Skeletal muscle cell (primary cell): ENCODE results near the gene XRCC6.
"Not testable (repeated sequence)": the region's sequence is repeated elsewhere in the genome, so short reads cannot be mapped to it uniquely, and the experiment has no call there.

ENCODE experiments used
- DNase-seq: peaks from one replicate; pipeline ENCODE4 v3.0.0-alpha.2; 2010; ENCODE audit warnings: low read depth
- H3K4me3 ChIP-seq: 2 replicates; pipeline ENCODE4 v1.5.1; 2011; ENCODE audit warnings: low read depth, mild to moderate bottlenecking, control low read depth, low read length, moderate library complexity

The XRCC6 gene

DNA sequence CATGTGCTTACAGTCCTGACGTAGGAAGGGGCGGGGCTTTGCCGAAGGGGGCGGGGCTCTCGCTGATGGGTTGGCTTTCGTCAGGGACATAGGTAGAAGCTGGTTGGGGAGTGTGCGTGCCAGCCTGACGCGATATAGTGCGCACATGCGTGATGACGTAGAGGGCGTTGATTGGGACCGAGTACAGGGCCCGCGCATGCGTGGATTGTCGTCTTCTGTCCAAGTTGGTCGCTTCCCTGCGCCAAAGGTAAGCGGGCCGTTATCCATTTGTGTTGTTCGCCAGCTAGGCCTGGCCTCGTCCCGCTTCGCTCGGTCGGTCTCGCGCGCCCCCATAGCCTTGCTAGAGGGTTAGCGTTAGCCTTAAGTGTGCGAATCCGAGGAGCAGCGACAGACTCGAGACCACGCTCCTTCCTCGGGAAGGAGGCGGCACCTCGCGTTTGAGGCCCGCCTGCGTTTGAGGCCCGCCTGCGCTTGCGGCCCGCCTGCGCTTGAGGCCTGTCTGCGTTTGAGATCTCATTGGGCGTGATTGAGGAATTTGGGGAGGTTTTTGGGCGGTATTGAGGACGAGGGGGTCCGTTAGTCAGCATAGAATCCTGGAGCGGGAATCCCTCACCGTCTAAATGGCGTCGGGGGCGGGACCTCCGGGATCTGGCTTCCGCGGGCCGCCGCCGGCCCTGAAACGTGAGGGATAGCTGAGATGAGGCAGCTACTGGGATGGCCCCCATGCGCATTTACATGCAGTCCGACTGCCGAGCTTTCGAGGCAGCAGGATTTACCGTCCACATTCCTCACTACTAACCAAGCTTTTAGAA lies at the start of gene XRCC6:
Gene XRCC6, plus strand, starts transcription at position 197 of the 812 bp plus-strand sequence. CDS start 710 bp downstream, outside the sequence.
- DNase-seq = peak; percentile 98
- H3K4me3 ChIP-seq = peak within 1 kb of the TSS; percentile 97

DNA sequence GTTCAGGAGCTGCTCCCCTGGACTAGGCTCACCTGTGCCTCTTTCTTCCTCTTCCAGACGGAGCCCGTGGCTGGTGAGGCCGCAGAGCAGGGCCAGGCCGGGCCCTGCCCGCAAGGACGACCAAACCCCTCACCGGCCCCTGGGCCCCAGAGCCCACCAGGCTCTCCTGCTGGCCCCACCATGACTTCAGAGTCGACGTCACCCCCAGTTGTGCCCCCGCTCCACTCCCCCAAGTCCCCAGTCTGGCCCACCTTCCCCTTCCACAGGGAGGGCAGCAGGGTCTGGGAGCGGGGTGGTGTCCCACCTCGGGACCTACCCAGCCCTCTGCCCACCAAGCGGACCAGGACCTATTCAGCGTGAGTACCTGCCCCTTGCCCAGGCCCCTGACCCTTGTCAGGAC lies 49.3 kb upstream of the XRCC6 start:
- no peak overlapping the region for H3K4me3 ChIP-seq
- DNase-seq = no peak

DNA sequence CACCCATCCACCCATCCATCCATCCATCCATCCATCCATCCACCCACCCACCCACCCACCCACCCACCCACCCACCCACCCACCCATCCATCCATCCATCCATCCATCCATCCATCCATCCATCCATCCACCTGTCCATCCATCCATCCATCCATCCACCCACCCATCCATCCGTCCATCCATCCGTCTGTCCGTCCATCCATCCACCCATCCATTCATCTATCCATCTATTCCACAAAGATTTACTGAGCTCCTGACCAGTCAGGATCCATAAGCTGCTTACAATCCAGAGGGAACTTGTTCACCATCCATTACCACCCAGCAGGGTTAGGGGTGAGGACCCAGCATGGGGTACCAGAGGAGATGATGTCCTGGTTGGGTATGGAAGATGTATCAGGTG lies 48.8 kb upstream of the XRCC6 start:
- DNase-seq, H3K4me3 ChIP-seq: not testable (repeated sequence)

DNA sequence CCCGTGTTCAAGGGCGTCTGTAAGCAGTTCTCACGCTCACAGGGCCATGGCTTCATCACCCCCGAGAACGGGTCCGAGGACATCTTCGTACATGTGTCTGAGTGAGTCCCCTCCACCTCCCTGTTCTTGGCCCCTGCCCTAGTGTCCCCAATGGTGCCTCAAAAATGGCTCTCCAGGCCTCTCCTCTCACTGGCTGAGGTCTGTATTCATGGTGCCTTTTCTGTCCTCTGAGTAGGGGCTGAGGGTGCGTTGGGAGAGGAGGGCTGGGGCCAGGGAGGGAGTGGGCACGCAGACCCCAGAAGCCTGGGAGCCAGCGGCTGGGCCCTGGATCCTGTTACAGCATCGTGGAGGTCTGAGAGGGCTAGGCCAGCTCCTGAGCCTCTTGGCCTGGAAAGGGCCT lies 47.4 kb upstream of the XRCC6 start:
- H3K4me3 ChIP-seq = no peak overlapping the region
- no peak for DNase-seq

DNA sequence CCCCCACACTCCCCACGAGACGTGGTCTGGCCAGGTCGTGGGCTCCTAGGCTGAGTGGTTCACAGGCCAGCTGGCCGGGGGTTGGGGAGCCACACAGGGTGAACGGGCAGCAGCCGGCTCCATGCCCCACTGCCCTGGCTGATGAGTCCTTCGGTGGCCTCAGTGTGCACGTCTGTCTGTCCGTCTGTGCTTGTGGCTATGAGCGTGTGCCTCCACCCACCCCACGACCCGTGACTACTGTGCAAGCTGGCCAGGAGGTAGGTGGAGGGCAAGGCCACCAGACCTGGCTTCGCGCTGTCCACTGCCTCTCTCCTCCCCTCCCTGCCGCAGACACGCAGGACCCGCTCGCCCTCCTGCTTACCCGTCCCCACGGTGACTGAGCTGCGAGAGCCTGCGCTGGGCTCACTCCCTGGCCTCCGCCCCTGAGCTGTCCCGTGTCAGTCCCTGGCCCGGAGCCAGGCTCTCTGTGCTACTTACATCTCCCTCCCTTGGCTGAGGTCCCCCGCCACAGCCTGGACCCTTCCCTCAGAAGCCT lies 46.2 kb upstream of the XRCC6 start:
- DNase-seq = no peak
- H3K4me3 ChIP-seq = no peak overlapping the region

DNA sequence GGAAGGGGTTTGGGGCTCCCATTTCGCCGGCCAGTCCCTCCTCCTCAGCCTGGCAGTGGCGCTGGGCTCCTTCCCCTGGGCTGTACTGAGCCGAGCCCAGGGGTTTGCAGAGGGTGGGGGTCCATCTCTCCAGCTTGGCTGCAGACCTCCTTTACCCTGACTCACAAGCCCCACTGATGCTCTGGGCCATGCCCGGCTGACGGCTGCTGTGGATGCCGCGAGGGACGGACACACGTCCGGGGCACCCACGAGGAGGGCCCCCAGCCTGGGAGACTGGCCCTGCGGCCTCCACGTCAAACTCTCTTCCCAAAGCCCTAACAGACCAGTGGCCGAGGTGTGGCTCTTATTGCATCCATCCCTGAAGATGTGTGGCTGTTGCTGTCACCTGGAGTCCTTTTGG lies 45.6 kb upstream of the XRCC6 start:
- no peak for DNase-seq
- no peak overlapping the region for H3K4me3 ChIP-seq

DNA sequence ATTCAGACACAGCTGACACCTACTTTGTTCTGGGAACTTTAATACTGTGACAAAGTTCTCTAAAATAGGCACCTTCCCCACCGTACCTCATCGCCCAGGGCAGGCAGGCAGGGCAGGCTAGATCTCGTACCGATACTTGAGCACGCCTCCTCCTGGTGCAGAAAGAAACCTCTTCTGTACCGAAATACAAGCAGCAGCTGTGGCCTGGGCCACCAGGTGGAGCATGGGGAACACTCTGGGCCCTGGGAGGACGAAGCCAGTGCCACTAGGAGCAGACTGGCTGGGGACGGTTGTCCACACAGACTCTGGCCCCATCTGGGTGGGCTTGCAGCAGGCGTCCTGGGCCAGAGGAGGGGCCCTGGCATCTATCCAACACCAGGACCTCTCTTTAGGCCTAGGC lies 44.2 kb upstream of the XRCC6 start:
- DNase-seq = no peak
- no peak overlapping the region for H3K4me3 ChIP-seq

DNA sequence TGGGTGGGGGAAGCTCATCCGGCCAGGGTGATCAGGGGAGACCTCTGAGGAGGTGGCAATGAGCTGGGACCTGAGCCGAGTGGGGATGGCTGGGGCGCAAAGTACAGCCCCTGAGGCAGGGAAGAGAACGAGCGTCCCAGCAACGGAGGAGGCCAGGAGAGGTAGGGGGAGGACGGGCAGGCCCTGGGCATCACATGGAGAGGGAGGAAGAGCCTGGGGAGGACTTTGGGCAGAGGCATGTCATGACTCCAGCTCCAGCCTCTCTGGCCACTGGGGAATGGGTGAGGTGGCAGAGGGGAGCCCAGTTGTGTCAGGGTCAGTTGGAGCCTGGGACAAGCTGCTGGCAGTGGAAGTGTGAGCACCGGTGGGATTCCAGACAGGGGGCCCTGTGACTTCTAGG lies 43.0 kb upstream of the XRCC6 start:
- DNase-seq = no peak
- H3K4me3 ChIP-seq = no peak overlapping the region

DNA sequence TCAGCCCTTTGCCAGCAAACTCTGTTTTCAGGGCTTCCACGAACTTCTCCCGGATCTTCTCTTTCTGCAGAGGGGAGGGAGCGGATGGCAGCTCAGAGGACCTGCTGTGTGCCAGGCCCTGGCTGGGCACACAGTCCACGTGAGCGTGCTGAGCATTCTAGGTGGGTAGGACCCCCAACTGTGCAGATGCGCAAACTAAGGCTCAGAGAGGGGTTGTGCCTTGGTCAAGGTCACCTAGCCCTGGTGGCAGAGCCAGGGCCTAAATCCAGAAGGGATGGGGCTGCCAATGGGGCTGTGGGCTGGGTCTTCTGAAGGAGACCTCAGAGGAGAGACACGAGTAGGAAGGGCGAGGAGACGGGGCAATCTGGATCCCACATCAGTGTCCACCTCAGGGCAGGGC lies 42.3 kb upstream of the XRCC6 start:
- no peak overlapping the region for H3K4me3 ChIP-seq
- no peak for DNase-seq

DNA sequence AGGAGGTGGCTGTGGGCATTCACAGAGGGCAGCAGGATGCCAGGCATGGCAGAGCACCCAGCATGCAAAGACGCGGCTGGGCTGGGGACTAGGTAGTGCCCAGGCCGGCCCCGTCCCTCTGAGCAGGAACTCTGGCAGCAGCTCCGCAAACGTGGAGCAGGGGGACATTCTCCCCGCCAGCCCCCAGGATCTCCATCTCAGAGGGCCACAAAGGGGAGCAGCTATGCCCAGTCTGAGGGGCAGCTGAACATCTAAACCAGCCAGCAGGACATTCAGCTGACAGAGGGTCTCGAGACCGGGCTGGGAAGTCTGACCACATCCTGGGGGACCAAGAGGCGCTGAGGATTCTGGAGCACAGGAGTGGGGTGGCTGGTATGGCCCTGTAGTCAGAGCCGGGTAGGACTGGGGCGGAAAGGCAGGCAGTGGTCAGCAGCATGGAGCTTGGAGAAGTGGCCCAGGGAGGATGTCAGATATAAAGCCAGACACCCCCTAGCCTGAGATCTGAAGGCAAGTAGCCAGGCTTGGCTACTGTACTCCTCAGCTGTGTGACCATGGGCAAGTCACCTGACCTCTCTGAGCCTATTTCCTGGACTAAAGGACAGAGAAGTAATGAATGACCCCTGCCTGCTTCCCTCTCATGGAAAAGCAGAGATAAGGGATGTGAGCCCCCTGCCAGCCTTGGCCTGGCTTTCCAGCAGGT lies 41.6 kb upstream of the XRCC6 start:
- no peak overlapping the region for H3K4me3 ChIP-seq
- DNase-seq = no peak

DNA sequence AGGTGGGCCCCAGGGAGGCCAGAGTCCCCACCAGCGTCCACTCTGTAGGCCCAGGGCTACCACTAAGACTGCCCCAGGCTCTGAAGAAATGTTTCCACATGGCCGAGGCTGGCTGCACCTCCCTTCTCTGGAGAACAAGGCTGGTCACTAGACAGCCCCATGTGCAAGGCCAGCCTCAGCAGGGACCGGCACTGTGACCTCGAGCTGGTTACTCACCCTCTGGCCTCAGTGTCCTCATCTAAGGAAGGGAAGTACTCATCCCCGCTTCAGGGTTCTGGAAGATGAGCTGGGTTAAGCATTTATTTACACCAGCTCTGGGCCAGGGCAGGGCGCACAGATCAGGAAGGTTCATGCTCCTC lies 41.1 kb upstream of the XRCC6 start:
- H3K4me3 ChIP-seq = no peak overlapping the region

DNA sequence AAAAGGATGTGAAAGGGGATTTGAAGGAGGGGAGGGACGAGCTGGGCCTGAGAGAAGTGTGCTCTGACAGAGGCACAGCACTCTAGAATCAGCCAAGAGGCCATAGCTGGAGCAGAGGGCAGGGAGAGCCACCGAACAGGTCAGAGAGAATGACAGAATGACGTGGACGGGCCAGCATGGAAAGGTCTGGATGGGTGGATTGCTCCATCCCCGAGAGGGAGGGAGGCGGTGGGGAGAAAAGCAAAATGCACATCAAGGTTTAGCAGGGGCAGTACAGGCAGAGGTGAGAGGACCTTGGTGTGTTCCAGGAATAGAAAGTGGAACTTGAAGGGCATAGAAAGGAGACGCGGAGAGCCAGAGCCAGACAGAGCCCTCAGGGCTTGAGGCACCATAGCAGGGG lies 38.4 kb upstream of the XRCC6 start:
- H3K4me3 ChIP-seq = no peak overlapping the region
- no peak for DNase-seq

More for the DNA sequence above, 41.1 kb upstream of the XRCC6 start:
- DNase-seq = no peak

DNA sequence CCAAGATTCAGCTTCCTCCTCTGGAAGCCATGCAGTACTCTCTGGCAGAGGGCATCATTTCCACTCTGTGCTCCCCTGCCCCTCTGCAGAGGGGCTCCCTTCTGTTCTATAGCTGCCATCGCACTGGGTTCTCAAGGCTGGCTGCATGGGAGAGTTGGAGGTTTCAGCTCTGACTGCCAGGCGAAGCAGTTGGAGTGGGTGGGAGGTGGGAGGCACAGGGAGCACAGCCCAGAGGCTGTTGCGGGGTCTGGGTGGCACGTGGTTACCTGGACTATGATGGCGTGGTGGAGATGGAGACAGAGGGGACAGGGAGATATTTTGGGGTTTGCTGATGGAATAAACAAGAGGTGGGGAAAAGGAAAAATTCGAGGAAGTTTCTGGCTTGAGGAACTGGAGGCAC lies 36.2 kb upstream of the XRCC6 start:
- H3K4me3 ChIP-seq = no peak overlapping the region
- DNase-seq = no peak

DNA sequence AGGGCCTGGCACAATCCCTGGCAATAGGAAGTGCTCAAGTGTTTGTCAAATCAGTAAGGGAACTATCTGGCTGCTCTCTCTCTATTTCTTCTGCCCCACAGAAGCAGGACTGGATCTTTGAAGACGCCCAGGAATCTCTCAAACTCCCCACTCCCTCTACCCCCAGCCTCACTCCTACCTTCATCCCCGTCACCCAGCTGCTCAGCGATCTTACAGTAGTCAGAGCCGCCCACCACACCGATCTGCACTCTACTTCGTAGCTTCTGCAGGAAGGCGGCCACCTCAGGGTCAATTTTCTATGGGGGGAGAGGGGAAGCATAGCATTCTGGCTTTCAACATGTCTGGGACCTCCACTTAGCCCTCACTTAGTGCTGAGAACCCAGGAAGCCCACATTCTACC lies 35.2 kb upstream of the XRCC6 start:
- no peak for DNase-seq
- H3K4me3 ChIP-seq = no peak overlapping the region

DNA sequence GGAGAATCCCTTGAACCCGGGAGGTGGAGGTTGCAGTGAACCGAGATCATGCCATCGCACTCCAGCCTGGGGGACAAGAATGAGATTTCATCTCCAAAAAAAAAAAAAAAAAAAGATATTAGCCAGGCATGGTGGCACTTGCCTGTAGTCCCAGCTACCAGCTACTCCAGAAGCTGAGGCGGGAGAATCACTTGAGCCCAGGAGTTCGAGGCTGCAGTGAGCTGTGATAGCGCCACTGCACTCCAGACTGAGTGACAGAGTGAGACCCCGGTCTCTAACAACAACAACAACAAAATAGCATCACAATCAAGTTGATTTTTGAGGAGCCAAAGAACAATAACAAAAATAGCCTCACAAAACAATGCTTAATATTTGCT lies 33.8 kb upstream of the XRCC6 start:
- H3K4me3 ChIP-seq = no peak overlapping the region
- no peak for DNase-seq

DNA sequence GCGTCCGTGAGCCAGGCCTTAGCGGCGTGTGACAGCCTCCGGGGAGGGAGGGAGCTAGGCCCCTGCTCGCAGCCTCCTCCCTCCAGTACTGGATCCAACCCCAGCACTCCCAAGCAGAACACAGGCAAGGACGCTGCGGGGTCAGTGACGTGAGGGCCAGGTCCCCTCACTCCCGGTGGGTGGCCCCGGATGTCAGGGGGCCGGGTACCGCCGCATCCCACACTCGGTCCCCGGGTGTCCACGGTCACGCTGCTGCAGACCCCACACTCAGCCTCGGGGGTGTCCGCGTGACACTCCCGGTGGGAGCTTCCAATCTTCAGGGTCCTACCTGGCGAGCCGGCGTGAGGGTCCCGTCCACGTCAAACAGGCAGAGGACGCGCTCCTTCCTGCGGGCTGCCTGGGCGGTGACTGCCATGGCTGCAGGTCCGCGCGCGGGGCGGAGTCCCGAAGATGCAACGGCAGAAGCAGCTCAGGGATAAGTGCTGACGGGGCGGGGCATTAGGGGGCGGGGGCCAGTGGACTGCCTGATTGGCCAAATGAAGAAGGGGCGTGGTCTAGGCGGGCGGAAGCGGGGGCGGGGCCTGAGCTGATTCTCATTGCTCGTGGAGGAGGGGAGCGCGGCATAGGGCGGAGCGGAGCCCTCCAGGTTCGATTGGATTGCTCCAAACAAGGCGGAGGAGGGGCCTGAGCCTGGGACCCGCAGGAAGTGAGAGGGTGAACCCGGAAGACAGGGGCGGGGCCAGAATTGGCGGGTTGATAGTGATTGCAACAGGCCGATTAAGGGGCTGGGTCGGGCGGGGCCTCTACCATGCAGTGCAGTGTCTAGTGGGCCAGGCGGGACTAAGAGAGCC lies 31.5 kb upstream of the XRCC6 start, which contains the start of gene PMM1:
Gene PMM1, minus strand, starts transcription at position 450 of the 851 bp plus-strand sequence. Its CDS starts 35 bp downstream, at position 415.
- DNase-seq = peak; percentile 98
- peak within 1 kb of the TSS; percentile 89 for H3K4me3 ChIP-seq

DNA sequence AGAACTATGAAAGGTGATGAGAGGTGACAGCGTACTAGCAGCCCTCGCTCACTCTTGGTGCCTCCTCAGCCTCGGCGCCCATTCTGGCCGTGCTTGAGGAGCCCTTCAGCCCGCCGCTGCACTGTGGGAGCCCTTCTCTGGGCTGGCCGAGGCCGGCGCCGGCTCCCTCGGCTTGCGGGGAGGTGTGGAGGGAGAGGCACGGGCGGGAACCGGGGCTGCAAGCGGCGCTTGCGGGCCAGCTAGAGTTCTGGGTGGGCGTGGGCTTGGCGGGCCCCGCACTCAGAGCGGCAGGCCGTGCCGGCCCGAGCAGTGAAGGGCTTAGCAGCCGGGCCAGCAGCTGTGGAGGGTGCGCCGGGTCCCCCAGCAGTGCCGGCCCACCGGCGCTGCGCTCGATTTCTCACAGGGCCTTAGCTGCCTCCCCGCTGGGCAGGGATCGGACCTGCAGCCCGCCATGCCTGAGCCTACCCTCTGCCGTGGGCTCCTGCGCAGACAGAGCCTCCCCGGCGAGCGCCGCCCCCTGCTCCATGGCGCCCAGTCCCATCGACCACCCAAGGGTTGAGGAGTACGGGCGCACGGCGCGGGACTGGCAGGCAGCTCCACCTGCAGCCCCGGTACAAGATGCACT lies 27.6 kb upstream of the XRCC6 start:
- H3K4me3 ChIP-seq, DNase-seq: not testable (repeated sequence)

DNA sequence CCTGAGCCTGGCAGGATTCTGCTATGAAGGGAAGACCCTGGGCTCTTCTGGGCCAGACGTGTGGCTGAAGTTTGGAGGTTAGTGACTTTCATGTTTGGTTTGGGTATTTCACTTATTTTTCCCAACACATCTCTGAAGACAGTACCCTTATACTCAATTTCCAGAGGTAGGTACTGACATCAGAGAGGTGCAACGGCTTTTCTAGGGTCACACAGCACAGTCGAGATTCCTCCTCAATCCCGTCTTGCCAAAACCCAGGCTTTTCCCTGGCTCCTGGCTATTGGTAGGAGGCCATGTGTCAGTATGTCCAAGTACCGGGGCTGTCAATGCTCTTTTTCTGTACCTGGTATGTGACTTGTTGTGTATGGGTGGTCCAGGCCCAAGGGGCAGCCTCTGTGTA lies 25.4 kb upstream of the XRCC6 start:
- H3K4me3 ChIP-seq = no peak overlapping the region
- DNase-seq = no peak
